ENCODE data around the gene SEM1.

DNA sequence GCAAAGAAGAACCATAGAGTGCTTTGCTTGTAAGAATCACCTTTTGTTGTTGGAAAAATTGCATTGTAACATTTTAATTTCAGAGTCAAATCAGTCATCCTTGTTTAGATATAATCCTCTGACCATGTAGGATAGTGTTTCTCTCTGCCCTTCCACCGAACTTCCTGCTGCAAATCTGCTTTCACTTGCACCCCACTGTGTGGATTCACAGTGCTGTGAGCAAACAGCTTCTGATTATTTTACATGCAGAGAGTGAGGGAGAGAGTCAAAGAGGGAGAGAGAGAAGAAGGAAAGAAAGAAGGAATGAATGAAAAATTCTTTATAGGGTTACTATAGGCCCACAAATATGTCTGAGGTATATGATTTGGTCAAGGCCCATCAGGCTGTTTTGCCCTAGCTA lies 30.0 kb upstream of the SEM1 start:
- TF ChIP-seq, protein P1, sequence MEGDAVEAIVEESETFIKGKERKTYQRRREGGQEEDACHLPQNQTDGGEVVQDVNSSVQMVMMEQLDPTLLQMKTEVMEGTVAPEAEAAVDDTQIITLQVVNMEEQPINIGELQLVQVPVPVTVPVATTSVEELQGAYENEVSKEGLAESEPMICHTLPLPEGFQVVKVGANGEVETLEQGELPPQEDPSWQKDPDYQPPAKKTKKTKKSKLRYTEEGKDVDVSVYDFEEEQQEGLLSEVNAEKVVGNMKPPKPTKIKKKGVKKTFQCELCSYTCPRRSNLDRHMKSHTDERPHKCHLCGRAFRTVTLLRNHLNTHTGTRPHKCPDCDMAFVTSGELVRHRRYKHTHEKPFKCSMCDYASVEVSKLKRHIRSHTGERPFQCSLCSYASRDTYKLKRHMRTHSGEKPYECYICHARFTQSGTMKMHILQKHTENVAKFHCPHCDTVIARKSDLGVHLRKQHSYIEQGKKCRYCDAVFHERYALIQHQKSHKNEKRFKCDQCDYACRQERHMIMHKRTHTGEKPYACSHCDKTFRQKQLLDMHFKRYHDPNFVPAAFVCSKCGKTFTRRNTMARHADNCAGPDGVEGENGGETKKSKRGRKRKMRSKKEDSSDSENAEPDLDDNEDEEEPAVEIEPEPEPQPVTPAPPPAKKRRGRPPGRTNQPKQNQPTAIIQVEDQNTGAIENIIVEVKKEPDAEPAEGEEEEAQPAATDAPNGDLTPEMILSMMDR (IDR thresholded peaks at IDR 0.05) = no peak
- TF ChIP-seq POLR2A (IDR thresholded peaks at IDR 0.05) (no peak), EP300 (IDR thresholded peaks at IDR 0.05) (no peak), POLR2AphosphoS5 (IDR thresholded peaks at IDR 0.05) (no peak)

Data from sigmoid colon (tissue), 4 donors.